Right atrium auricular region (tissue), 2 donors: Measurements from ENCODE around the gene AKAP13. TPM values are rescaled to one million over a fixed set of nuclear protein-coding genes. Genes with fewer than 3 reads are reported as not detected.

Source experiments
- DNase-seq: peaks from one replicate; pipeline ENCODE4 v3.0.0-alpha.2; 2019; ENCODE audit warnings: low spot score
- H3K27ac ChIP-seq, 2 donors: fragments of 200-600 bp; sonication (generic); 1 replicate in 1 of 2; 2 replicates in 1 of 2; pipeline ENCODE4 v1.5.1; 2016 to 2019
- H3K27me3 ChIP-seq, 2 donors: fragments of 200-600 bp; sonication (generic); one replicate each; pipeline versions ENCODE4 v1.5.1 to v1.6.0; 2017 to 2019
- H3K36me3 ChIP-seq: fragments of 200-600 bp; sonication (generic); one replicate; pipeline ENCODE4 v1.5.1; 2016
- H3K4me1 ChIP-seq, 2 donors: fragments of 200-600 bp; sonication (generic); one replicate each; pipeline versions ENCODE4 v1.5.1 to v1.6.0; 2017 to 2019
- H3K4me3 ChIP-seq, 2 donors: fragments of 200-600 bp; sonication (generic); 1 replicate in 1 of 2; 2 replicates in 1 of 2; pipeline ENCODE4 v1.5.1; 2017 to 2019; ENCODE audit warnings: mild to moderate bottlenecking in 1 of 2, moderate library complexity in 1 of 2
- H3K9me3 ChIP-seq, 2 donors: fragments of 200-600 bp; sonication (generic); one replicate each; pipeline ENCODE4 v1.5.1; 2019
- CTCF ChIP-seq, 2 donors: fragments of 200-600 bp; sonication (generic); IDR thresholded peaks; one replicate each; pipeline ENCODE4 v1.5.1; 2019; ENCODE audit warnings: antibody characterized with exemption in 2 of 2
- total RNA-seq, 2 donors: library from RNA; depleted of rRNA; stranded (reverse); fragments of >200 nt; gene quantifications; one replicate each; pipeline ENCODE4 v1.1.0, GENCODE V29; 2016

AKAP13 gene
- total RNA-seq, 2 donors from 2014 or later = 293 to 339 TPM

- Histone ChIP-seq H3K4me3 (no peak overlapping the region), H3K9me3 (no peaks in the 10 kb centered on the region), H3K27ac (no peak overlapping the region), H3K36me3 (no peaks in the 10 kb centered on the region), H3K4me1 (peaks cover 0 to 53% of the 10 kb centered on the region in 2 donors), H3K27me3 (no peaks in the 10 kb centered on the region)
- DNase-seq = no peak
- TF ChIP-seq CTCF (IDR thresholded peaks at IDR 0.05) = no peak
These were observed 400.0 kb downstream of the AKAP13 start for GRCh38 chr15:85780225-85780985.

- no peak for TF ChIP-seq CTCF (IDR thresholded peaks at IDR 0.05)
- no peaks in the 10 kb centered on the region for H3K36me3 ChIP-seq
- no peaks in the 10 kb centered on the region for H3K9me3 ChIP-seq
- no peaks in the 10 kb centered on the region for H3K27me3 ChIP-seq
- H3K4me3 ChIP-seq = no peak overlapping the region
- peaks cover 0 to 60% of the 10 kb centered on the region in 2 donors for H3K4me1 ChIP-seq
- DNase-seq = no peak
- H3K27ac ChIP-seq = no peak overlapping the region
These were observed 400.7 kb downstream of the AKAP13 start for GRCh38 chr15:85781099-85781498.

- Histone ChIP-seq H3K9me3 (no peaks in the 10 kb centered on the region), H3K4me1 (peaks cover 0 to 65% of the 10 kb centered on the region in 2 donors), H3K27me3 (no peaks in the 10 kb centered on the region), H3K27ac (no peak overlapping the region), H3K4me3 (no peak overlapping the region), H3K36me3 (no peaks in the 10 kb centered on the region)
- no peak for TF ChIP-seq CTCF (IDR thresholded peaks at IDR 0.05)
- no peak for DNase-seq
These were observed 401.7 kb downstream of the AKAP13 start for GRCh38 chr15:85782064-85782463.

- peaks cover 0 to 26% of the 10 kb centered on the region in 2 donors for H3K4me1 ChIP-seq
- H3K27me3 ChIP-seq = no peaks in the 10 kb centered on the region
- peak overlapping the region; percentile 57 to 63 for H3K27ac ChIP-seq
- peak overlapping the region in 1 of 2 donors; percentile 9 for H3K4me3 ChIP-seq
- no peaks in the 10 kb centered on the region for H3K9me3 ChIP-seq
- H3K36me3 ChIP-seq = no peaks in the 10 kb centered on the region
- TF ChIP-seq CTCF (IDR thresholded peaks at IDR 0.05) = no peak
- DNase-seq = no peak
These were observed 405.7 kb downstream of the AKAP13 start for GRCh38 chr15:85785887-85786780.

GRCh38 chr15:85786781-85787114 is 406.3 kb downstream of the AKAP13 start:
- no peak for TF ChIP-seq CTCF (IDR thresholded peaks at IDR 0.05)

More at GRCh38 chr15:85786781-85787114, 406.3 kb downstream of the AKAP13 start:
- Histone ChIP-seq H3K4me1 (peaks cover 0 to 22% of the 10 kb centered on the region in 2 donors), H3K9me3 (no peaks in the 10 kb centered on the region), H3K36me3 (no peaks in the 10 kb centered on the region), H3K4me3 (no peak overlapping the region), H3K27ac (peak overlapping the region; percentile 57 to 63), H3K27me3 (no peaks in the 10 kb centered on the region)
- DNase-seq = no peak
